GM21390 (cell line): ENCODE data around the gene IDH3B.
"Not testable (repeated sequence)": the region's sequence is repeated elsewhere in the genome, so short reads cannot be mapped to it uniquely, and the experiment has no call there.

Experiments
- ATAC-seq: cut with Tn5 transposase; IDR thresholded peaks from one replicate; pipeline ENCODE4 v1.9.1; 2021; ENCODE audit not compliant: unreplicated experiment

IDH3B gene

DNA sequence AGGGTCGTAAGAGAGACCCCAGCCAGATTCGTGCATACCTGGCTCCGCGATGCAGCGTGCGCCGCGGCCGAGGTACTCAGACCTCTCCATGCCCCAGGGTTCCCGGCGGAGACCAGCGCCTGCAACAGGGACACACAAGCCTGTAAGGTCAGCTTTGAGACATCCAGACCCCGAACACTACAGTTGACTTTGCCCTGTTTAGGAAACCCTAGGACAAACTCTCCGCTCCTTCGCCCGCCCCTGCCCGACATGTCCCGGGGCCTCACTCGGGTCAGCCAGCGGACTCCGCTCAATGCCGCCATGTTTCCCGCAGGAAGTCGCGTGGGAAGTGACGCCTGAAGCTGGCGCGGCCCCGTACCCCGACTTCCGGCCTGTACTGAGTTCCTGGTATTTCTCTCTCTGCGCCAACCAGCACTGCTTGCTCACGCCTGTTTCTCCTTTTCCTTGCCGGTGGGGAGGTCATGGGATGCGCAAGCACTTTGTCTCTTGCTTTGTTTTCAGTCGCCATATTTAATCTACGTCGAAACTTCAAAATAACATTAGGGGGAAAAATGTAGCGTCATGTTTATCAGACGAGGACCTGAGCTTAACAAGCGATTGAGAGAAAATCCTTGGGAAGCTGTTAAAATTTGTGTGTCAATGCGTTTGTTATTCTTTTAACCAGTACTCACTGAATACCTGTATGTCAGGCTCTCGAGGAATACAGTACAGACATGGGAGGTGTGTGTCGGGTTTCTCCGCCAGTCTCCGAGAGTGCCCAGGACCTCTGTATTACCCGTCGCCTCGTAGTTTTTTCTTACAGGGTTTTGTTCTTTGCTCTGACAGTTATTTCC, at the start of gene IDH3B:
Gene IDH3B (minus strand): TSS at position 330 of the 833 bp plus-strand sequence. CDS start 28 bp downstream, at position 302.
- peak; percentile 86 for ATAC-seq

GRCh38 chr20:2713285-2713684, 49.3 kb upstream of the IDH3B start:
- ATAC-seq: no peak

DNA sequence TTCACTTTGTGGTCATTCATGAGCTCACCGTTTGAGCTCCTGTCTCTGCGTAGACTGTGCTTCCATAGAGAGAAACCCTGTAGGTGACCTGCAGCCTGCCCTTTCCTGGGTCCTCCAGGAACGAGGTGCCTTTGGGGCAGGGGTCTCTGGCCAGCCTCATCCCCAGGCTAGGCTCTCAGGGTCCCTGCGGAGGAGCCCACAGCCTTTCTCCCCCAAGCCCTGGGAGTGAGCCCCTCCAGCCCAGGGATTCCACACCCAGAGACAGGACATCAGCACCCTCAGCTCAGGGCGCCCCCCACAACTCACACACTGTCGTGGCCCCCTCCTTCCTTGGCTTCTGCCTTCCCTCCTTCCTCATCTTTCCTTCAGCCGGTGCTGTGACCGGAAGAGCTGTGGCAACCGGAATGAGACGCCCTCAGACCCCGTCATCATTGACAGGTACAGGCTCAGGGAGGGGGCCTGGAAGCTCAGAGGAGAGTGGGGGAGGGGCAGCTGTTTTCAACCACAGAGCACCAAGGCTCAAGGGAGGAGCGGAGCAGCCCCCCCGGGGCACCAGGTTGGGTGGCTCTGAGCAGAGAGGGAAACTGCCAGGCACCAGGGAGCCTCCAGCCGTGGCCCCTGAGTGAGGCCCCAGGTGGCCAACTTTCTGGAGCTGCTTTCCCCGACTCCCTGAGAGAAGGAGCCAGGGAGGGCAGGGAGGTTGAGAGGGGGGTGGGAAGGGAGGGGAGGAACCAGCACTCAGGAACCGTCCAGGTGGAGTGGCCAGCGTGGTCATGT, 45.4 kb upstream of the IDH3B start:
- no peak for ATAC-seq

DNA sequence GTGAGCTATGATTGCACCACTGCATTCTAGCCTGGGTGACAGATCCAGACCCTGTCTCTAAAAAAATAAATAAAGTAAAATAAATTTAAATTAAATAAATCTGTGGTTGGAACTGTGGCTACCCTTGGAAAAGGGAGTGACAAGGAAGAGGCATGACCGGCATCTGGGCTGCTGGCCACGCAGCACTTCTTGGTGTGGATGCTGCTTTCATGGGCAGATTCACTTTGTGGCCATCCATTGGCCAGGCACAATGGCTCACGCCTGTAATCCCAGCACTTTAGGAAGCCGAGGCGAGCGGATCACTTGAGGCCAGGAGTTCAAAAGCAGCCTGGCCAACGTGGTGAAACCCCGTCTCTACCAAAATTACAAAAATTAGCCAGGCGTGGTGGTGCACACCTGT, 44.6 kb upstream of the IDH3B start:
- no peak for ATAC-seq

- no peak for ATAC-seq
Observed at GRCh38 chr20:2708073-2708415, 44.0 kb upstream of the IDH3B start.

GRCh38 chr20:2707353-2708072, 43.5 kb upstream of the IDH3B start:
- ATAC-seq: no peak

DNA sequence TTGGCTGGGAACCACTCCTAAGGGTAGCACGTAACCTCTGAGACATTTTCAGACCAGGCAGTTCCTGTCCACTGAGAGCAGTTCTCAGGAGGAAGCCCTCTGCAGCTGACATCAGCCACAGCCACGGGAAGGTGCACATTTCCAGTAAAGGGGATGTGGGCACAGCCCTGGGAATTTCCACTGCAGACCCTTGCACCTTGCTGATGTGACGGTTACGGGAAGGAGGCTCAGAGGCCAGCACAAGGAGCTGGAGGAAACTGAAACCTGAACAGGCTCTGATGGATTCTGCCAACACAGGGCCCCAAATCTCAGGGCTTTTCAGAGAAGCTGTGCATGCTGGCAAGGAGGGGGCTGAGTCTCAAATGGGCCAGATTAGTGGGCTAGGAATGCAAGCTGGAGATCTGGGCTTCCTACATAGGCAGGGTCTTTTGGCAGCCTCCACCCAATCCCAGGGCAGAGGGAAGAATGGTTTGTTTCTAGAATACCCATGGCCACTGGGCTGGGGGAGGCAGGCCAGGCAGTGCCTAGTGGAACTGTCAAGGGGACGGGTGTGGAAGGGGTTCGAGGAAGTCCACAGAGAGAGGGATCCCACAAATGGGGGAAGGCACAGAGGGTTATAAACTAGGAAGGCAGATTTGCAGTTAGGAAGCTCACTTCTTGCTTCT, 42.8 kb upstream of the IDH3B start:
- ATAC-seq: no peak

DNA sequence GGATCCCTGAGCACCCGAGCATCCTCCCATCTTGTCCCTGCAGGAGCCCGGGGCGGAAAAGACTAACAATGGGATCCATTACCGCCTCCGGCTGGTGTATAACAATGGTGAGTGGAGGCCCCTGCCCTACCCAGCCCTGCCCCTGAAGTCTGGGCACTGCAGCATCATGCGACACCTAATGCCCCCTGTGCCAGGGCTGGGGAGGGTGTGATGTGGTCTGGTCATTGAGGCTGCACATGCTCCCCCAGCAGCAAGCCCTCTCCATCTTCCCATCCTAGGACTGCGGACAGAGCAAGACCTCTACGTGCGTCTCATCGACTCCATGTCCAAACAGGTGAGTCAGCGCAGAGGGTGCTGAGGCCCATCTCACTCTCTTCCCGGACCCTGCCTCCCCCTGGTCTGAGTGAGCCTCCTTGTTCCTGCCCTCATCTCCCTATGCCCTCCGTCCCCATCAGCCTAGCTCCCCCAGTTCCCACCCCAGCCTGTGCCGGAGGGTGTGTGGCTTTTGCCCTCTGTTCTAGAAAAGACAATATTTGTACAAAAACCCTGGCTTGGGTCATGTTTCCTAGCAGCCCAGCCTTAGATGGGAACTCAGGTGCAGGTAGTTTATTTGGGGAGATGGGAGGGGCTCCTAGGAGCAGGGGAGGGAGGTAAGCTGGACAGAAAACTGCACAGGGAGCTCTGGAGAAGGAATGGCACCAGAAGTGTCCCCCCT, 42.1 kb upstream of the IDH3B start:
- no peak for ATAC-seq

- no peak for ATAC-seq
Observed at GRCh38 chr20:2703716-2704475, 39.9 kb upstream of the IDH3B start.

DNA sequence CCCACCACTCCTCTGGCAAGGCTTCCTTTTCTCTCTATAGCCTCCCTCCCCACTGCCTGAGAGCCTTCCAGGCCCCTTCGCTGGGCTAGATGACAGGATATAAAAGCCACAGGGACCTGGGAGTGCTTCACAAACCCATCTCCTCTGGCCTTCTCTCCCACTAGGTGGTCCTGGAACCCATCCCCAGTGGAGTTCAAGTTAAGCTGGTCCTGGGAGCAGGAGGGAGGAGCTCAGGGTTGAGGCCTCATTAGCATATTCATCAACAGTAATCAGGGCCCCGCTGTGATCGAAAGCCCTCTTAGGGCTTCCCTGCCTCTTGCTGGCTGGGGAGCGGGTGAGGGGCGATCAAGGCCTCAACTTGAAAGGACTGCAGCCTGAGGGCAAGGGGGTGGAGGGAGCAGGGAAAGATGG, 37.7 kb upstream of the IDH3B start:
- ATAC-seq: no peak

- no peak for ATAC-seq
Observed at GRCh38 chr20:2700913-2701620, 37.1 kb upstream of the IDH3B start.

DNA sequence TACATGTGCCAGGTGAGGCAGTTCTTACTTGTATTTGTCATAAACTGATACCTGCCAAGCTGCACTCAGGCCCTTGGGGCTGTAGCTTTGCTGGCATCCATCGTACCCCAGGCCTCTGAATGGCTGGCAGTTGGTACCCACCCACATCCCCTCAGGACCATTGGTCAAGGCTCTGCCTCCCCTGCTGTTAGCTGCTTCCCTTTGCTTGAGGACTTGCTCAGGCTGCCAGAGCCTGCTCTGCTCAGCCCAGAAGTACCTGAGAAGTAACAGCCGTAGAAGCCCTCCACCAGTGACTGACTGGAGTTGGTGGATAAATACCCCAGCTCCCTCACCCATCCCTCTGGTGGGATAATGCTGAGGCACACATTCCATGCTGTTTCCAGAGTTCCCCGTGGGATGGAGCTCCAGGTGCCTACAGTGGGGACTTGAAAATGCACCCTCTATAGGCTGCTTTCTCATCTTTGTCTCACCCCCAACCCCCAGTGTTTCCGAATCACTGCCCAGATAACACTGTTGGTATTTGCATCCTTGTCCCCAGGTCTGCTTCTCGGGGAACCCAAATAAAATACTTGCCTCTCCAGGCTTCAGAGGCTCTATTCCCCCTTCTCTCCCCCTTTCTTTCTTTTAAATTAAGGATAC, 35.9 kb upstream of the IDH3B start:
- no peak for ATAC-seq

GRCh38 chr20:2698912-2699311, 34.9 kb upstream of the IDH3B start:
- no peak for ATAC-seq

DNA sequence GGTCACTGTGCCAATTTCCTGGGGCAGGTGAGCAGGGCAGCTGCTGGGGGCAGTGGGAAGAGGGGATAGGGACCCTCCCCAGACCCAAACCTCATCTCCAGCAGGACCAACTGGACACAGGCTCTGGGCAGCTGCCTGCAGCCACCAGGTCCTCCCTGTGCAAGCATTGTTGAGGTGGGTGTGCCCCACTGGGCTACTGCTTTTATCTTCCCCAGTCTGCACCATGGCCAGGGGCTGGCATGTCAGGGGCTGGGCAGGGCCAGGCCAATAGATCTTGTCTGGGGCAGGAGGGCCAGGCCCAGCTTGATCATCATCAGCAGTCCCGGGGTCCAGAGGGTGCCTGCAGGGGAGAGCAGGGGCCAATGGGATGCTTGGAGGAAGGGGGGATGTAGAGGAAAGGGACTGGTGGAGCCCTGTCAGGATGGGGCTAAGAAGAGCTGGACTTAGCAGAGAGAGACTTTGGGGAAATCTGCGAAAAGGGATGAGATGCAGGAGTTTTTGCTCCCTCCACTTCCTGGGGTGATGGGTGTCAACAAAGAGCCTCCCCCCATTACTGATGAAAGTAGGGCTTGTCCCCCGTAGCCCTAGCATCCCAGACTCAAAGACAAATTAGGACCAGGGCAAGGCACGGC, 34.3 kb upstream of the IDH3B start:
- ATAC-seq: no peak

- ATAC-seq: no peak
Observed at GRCh38 chr20:2697768-2698167, 33.8 kb upstream of the IDH3B start.

DNA sequence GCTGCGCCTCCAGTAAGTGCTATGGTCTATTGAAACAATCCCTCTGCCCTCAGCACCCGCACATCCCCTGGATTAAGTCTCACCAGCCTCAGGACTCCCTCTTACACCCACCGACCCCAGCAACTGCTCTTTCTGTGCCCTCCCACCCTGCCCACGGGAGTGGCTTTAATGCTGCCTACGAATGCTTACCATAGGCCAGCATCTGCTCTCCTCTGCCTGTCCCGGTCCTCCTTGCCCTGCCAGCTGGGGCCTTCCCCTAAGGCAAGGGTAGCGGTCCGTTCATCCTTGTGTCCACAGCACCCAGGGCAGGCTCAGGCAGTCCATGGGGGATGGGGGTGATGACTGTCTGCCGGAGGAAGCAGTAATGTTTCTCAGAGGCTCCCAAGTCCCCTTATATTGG, 32.6 kb upstream of the IDH3B start:
- no peak for ATAC-seq

DNA sequence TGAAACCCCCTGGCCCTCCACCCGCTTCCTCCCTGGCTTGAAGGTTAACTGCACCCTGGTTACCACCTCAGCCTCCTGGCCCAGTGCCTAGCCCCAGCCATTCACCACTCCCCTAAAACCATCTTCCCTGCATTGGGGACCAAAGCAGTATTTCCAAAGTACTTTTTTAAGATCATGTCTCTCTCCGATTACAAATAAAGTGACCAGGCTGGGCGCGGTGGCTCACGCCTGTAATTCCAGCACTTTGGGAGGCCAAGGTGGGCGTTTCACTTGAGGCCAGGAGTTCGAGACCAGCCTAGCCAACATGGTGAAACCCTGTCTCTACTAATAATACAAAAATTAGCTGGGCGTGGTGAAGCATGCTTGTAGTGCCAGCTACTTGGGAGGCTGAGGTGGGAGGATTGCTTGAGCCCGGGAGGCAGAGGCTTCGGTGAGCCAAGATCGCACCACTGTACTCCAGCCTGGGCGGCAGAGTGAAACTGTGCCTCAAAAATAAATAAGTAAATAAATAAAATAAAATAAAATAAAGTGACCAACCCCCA, 32.0 kb upstream of the IDH3B start:
- not testable (repeated sequence) for ATAC-seq
